Mesendoderm (in vitro differentiated cells): Measurements from ENCODE around the gene PROCR.

Experiments used
- DNase-seq: peaks from one replicate; pipeline ENCODE4 v3.0.0; 2013
- H2AK5ac ChIP-seq: 2 replicates; pipeline ENCODE4 v1.6.1; 2013; ENCODE audit warnings: low read length, inconsistent platforms
- H2BK120ac ChIP-seq: 2 replicates; pipeline ENCODE4 v1.6.1; 2013; ENCODE audit warnings: low read depth, mild to moderate bottlenecking, low read length, moderate library complexity, mixed read lengths
- H2BK15ac ChIP-seq: replicated peaks from 2 replicates; pipeline ENCODE4 v1.6.1; 2013; ENCODE audit warnings: low read depth, mild to moderate bottlenecking, moderate library complexity
- H2BK5ac ChIP-seq: 2 replicates; pipeline ENCODE4 v1.6.1; 2013; ENCODE audit warnings: low read length, inconsistent platforms
- H3K18ac ChIP-seq: 2 replicates; pipeline ENCODE4 v1.6.1; 2013; ENCODE audit warnings: mild to moderate bottlenecking, low read length, mixed read lengths
- H3K23ac ChIP-seq: one replicate; pipeline ENCODE4 v1.6.1; 2013; ENCODE audit warnings: low read length
- H3K27ac ChIP-seq: 2 replicates; pipeline ENCODE4 v1.5.1; 2013; ENCODE audit warnings: low read depth, mild to moderate bottlenecking, inconsistent platforms, low read length, moderate library complexity
- H3K27me3 ChIP-seq: 2 replicates; pipeline ENCODE4 v1.6.1; 2013; ENCODE audit warnings: low read length, control low read depth, mild to moderate bottlenecking, inconsistent platforms; ENCODE audit not compliant: insufficient read depth, poor library complexity
- H3K36me3 ChIP-seq: 2 replicates; pipeline ENCODE4 v1.6.1; 2013; ENCODE audit warnings: low read length, inconsistent platforms; ENCODE audit not compliant: control insufficient read depth, insufficient read depth
- H3K4ac ChIP-seq: one replicate; pipeline ENCODE4 v1.6.1; 2013; ENCODE audit warnings: low read depth, mild to moderate bottlenecking, low read length, moderate library complexity
- H3K4me1 ChIP-seq: 2 replicates; pipeline ENCODE4 v1.6.1; 2013; ENCODE audit warnings: low read depth, low read length, inconsistent platforms; ENCODE audit not compliant: control insufficient read depth
- H3K4me2 ChIP-seq: 2 replicates; pipeline ENCODE4 v1.6.1; 2013; ENCODE audit warnings: low read length
- H3K4me3 ChIP-seq: 2 replicates; pipeline ENCODE4 v1.5.1; 2013; ENCODE audit warnings: mild to moderate bottlenecking, low read length
- H3K56ac ChIP-seq: one replicate; pipeline ENCODE4 v1.6.1; 2013; ENCODE audit warnings: low read length
- H3K79me1 ChIP-seq: 2 replicates; pipeline ENCODE4 v1.6.1; 2013; ENCODE audit warnings: low read length, inconsistent platforms
- H3K79me2 ChIP-seq: 2 replicates; pipeline ENCODE4 v1.6.1; 2013; ENCODE audit warnings: mild to moderate bottlenecking, low read length; ENCODE audit not compliant: control insufficient read depth, insufficient read depth
- H3K9ac ChIP-seq: 2 replicates; pipeline ENCODE4 v1.6.1; 2013; ENCODE audit warnings: low read length, inconsistent platforms
- H4K5ac ChIP-seq: one replicate; pipeline ENCODE4 v1.6.1; 2013; ENCODE audit warnings: low read length
- H4K8ac ChIP-seq: one replicate; pipeline ENCODE4 v1.6.1; 2013; ENCODE audit warnings: low read depth, mild to moderate bottlenecking, control low read depth, low read length, moderate library complexity
- WGBS: extraction: QIAGEN DNeasy Blood & Tissue Kit; methylation state at CpG from one replicate; pipeline ENCODE4 v1.1.7; 2013; ENCODE audit warnings: low lambda C conversion rate, missing lambda C conversion rate; ENCODE audit not compliant: insufficient coverage; ENCODE audit errors: extremely low coverage; 5-methylcytosine and 5-hydroxymethylcytosine counted together

PROCR gene

GRCh38 chr20:35216541-35216940 lies 44.7 kb downstream of the PROCR start:
- no CpG with 5 or more reads among the region's 5 CpGs for WGBS
- H2AK5ac ChIP-seq, result no peak overlapping the region
- H3K23ac ChIP-seq, result no peak overlapping the region
- no peak overlapping the region for H2BK5ac ChIP-seq
- H3K4ac ChIP-seq, result no peak overlapping the region
- no peaks in the 10 kb centered on the region for H3K79me2 ChIP-seq
- no peak overlapping the region for H3K18ac ChIP-seq
- no peak overlapping the region for H3K9ac ChIP-seq
- no peak overlapping the region for H3K27ac ChIP-seq
- no peak for DNase-seq
- H4K5ac ChIP-seq, result no peak overlapping the region
- no peaks in the 10 kb centered on the region for H3K36me3 ChIP-seq
- H4K8ac ChIP-seq, result no peak overlapping the region
- no peak overlapping the region for H2BK15ac ChIP-seq
- H2BK120ac ChIP-seq, result no peak overlapping the region
- H3K4me1 ChIP-seq, result no peaks in the 10 kb centered on the region
- H3K4me3 ChIP-seq, result no peak overlapping the region
- H3K79me1 ChIP-seq, result no peaks in the 10 kb centered on the region
- no peaks in the 10 kb centered on the region for H3K27me3 ChIP-seq
- H3K56ac ChIP-seq, result no peak overlapping the region
- H3K4me2 ChIP-seq, result no peak overlapping the region

- WGBS, result no CpG with 5 or more reads among the region's 5 CpGs
These were observed 52.1 kb downstream of the PROCR start for GRCh38 chr20:35223941-35224340.

GRCh38 chr20:35224536-35224935 lies 52.7 kb downstream of the PROCR start:
- no peak overlapping the region for H3K4me2 ChIP-seq
- no peak overlapping the region for H2BK15ac ChIP-seq
- no peak overlapping the region for H2BK120ac ChIP-seq
- no peak overlapping the region for H3K9ac ChIP-seq
- WGBS, result no CpG with 5 or more reads among the region's 5 CpGs
- H3K56ac ChIP-seq, result no peak overlapping the region
- DNase-seq, result no peak
- no peaks in the 10 kb centered on the region for H3K36me3 ChIP-seq
- H2BK5ac ChIP-seq, result no peak overlapping the region
- H3K23ac ChIP-seq, result no peak overlapping the region
- no peak overlapping the region for H4K8ac ChIP-seq
- no peak overlapping the region for H3K4ac ChIP-seq
- no peaks in the 10 kb centered on the region for H3K79me2 ChIP-seq
- peaks cover 8% of the 10 kb centered on the region for H3K27me3 ChIP-seq
- peaks cover 3% of the 10 kb centered on the region for H3K4me1 ChIP-seq
- H4K5ac ChIP-seq, result no peak overlapping the region
- no peak overlapping the region for H3K18ac ChIP-seq
- no peak overlapping the region for H3K27ac ChIP-seq
- H3K4me3 ChIP-seq, result no peak overlapping the region
- no peak overlapping the region for H2AK5ac ChIP-seq
- H3K79me1 ChIP-seq, result no peaks in the 10 kb centered on the region

More at GRCh38 chr20:35223941-35224340, 52.1 kb downstream of the PROCR start:
- no peak overlapping the region for H3K23ac ChIP-seq
- no peak overlapping the region for H2BK120ac ChIP-seq
- no peak overlapping the region for H3K18ac ChIP-seq
- H3K79me2 ChIP-seq, result no peaks in the 10 kb centered on the region
- H3K4ac ChIP-seq, result no peak overlapping the region
- H2BK5ac ChIP-seq, result no peak overlapping the region
- H3K4me1 ChIP-seq, result peaks cover 3% of the 10 kb centered on the region
- no peak overlapping the region for H2BK15ac ChIP-seq
- H2AK5ac ChIP-seq, result no peak overlapping the region
- H4K8ac ChIP-seq, result no peak overlapping the region
- H3K4me2 ChIP-seq, result no peak overlapping the region
- no peak overlapping the region for H3K56ac ChIP-seq
- H3K36me3 ChIP-seq, result no peaks in the 10 kb centered on the region
- H3K4me3 ChIP-seq, result no peak overlapping the region
- H3K27ac ChIP-seq, result no peak overlapping the region
- H3K27me3 ChIP-seq, result peaks cover 8% of the 10 kb centered on the region
- no peak overlapping the region for H3K9ac ChIP-seq
- H3K79me1 ChIP-seq, result no peaks in the 10 kb centered on the region
- no peak for DNase-seq
- no peak overlapping the region for H4K5ac ChIP-seq

- Histone ChIP-seq H4K5ac (no peak overlapping the region), H2BK120ac (no peak overlapping the region), H3K18ac (no peak overlapping the region), H2BK5ac (no peak overlapping the region), H3K27me3 (peaks cover 8% of the 10 kb centered on the region), H3K56ac (no peak overlapping the region), H3K23ac (no peak overlapping the region), H3K4me3 (no peak overlapping the region), H3K4me1 (peaks cover 3% of the 10 kb centered on the region), H3K79me2 (no peaks in the 10 kb centered on the region), H3K79me1 (no peaks in the 10 kb centered on the region), H3K27ac (no peak overlapping the region), H3K4me2 (no peak overlapping the region), H2AK5ac (no peak overlapping the region), H3K36me3 (no peaks in the 10 kb centered on the region), H4K8ac (no peak overlapping the region), H3K4ac (no peak overlapping the region), H2BK15ac (no peak overlapping the region), H3K9ac (no peak overlapping the region)
- 100% methylated on average over 1 of the region's 9 CpGs for WGBS
- peak; percentile 16 for DNase-seq
These were observed 53.6 kb downstream of the PROCR start for GRCh38 chr20:35225319-35226125.

- Histone ChIP-seq H3K23ac (no peak within 1 kb of the TSS), H3K4me2 (peak within 1 kb of the TSS; percentile 34), H3K4ac (no peak within 1 kb of the TSS), H3K4me3 (no peak within 1 kb of the TSS), H4K5ac (no peak within 1 kb of the TSS), H2BK15ac (no peak within 1 kb of the TSS), H2BK5ac (no peak within 1 kb of the TSS), H2BK120ac (no peak within 1 kb of the TSS), H3K56ac (peak within 1 kb of the TSS; percentile 49), H3K79me1 (no peaks in the 10 kb centered on the region), H4K8ac (no peak within 1 kb of the TSS), H3K4me1 (peaks cover 3% of the 10 kb centered on the region), H3K79me2 (no peaks in the 10 kb centered on the region), H3K27me3 (peaks cover 8% of the 10 kb centered on the region), H2AK5ac (no peak within 1 kb of the TSS), H3K18ac (no peak within 1 kb of the TSS), H3K9ac (no peak within 1 kb of the TSS), H3K27ac (no peak within 1 kb of the TSS), H3K36me3 (no peaks in the 10 kb centered on the region)
- no CpG with 5 or more reads among the region's 70 CpGs for WGBS
- DNase-seq, result peak; percentile 9
These were observed 54.4 kb downstream of the PROCR start, which contains the start of gene MMP24 for GRCh38 chr20:35226126-35226883. Gene MMP24 (plus strand): TSS chr20:35226690. CDS start chr20:35226739, 49 bp downstream.
